ENCODE results near the gene CNOT10.

GRCh38 chr3:32700244-32700643 is 15.3 kb downstream of the CNOT10 start:
- TF ChIP-seq CTCF (IDR thresholded peaks at IDR 0.05) (no peak), POLR2AphosphoS5 (IDR thresholded peaks at IDR 0.05) (no peak)
